HCT116 (cell line): ENCODE results near the gene COL9A3. TPM values are rescaled to one million over a fixed set of nuclear protein-coding genes. Genes with fewer than 3 reads are reported as not detected.

ENCODE experiments used
- ATAC-seq: fragments of 200-7000 bp; cut with Tn5 transposase; 2 replicates; pipeline ENCODE4 v1.9.1; 2020; ENCODE audit warnings: mild to moderate bottlenecking, moderate library complexity
- BruUV-seq: library from RNA; stranded (reverse); fragments of 400-500 nt; replicated peaks from 2 replicates; lab custom pipeline; 2021; lab: Mats Ljungman, UMichigan
- CTCF ChIA-PET: fragments of 300-600 bp; sonication (Branson Sonifier 250); formaldehyde crosslinking; loops from one replicate; lab custom pipeline; 2021; ENCODE audit warnings: antibody characterized with exemption; lab: Charles Lee
- POLR2A ChIA-PET: fragments of 300-600, 350-600 bp; sonication (Branson Sonifier 250); formaldehyde crosslinking; loops from one replicate; lab custom pipeline; 2021; ENCODE audit warnings: antibody characterized with exemption; lab: Charles Lee
- RAD21 ChIA-PET, 2 experiments: fragments of 300-600 bp; sonication (Branson Sonifier 250); formaldehyde crosslinking; loops; one replicate each; lab custom pipeline; 2023; ENCODE audit warnings: low total read pairs in 2 of 2; ENCODE audit not compliant: uncharacterized antibody in 2 of 2, unreplicated experiment in 2 of 2, low non-redundant PET in 1 of 2; lab: Charles Lee
- DNase-seq: peaks from one replicate; pipeline ENCODE4 v3.0.0-alpha.2; 2010; ENCODE audit warnings: low read depth, low spot score
- H2AFZ ChIP-seq: fragments of 200-600 bp; shearing (Covaris generic), sonication (generic); 2 replicates; pipeline ENCODE4 v1.6.1; 2017; ENCODE audit warnings: low read depth, mixed run types, mixed read lengths, antibody characterized with exemption, low read length; ENCODE audit not compliant: poor library complexity, severe bottlenecking
- H3K27ac ChIP-seq: 2 replicates; pipeline ENCODE4 v1.5.1; 2012; ENCODE audit warnings: low read depth, low read length
- H3K27me3 ChIP-seq: fragments of 200-600 bp; sonication (generic); 2 replicates; pipeline ENCODE4 v1.6.1; 2016; ENCODE audit warnings: mixed run types, low read length, mixed read lengths; ENCODE audit not compliant: insufficient read depth
- H3K36me3 ChIP-seq, 2 experiments: fragments of 200-500 bp in 1 of 2; fragments of 200-600 bp in 1 of 2; sonication (Bioruptor generic) in 1 of 2; sonication (generic) in 1 of 2; 2 replicates each; pipeline versions ENCODE4 v1.5.1 to v1.6.1; 2014 to 2016; ENCODE audit warnings: low read length in 2 of 2, inconsistent platforms in 1 of 2, mixed read lengths in 1 of 2, mixed run types in 1 of 2; ENCODE audit not compliant: insufficient read depth in 2 of 2, control insufficient read depth in 1 of 2
- H3K4me1 ChIP-seq, 2 experiments: fragments of 200-600 bp in 1 of 2; sonication (generic) in 1 of 2; 2 replicates each; pipeline versions ENCODE4 v1.5.1 to v1.6.1; 2012 to 2017; ENCODE audit warnings: low read length in 2 of 2, inconsistent platforms in 1 of 2, mild to moderate bottlenecking in 1 of 2, mixed read lengths in 1 of 2, mixed run types in 1 of 2, moderate library complexity in 1 of 2; ENCODE audit not compliant: insufficient read depth in 2 of 2, control insufficient read depth in 1 of 2
- H3K4me2 ChIP-seq: fragments of 200-600 bp; sonication (generic); 2 replicates; pipeline ENCODE4 v1.6.1; 2017; ENCODE audit warnings: mixed run types, low read length, mixed read lengths
- H3K4me3 ChIP-seq, 2 experiments: fragments of 200-600 bp in 1 of 2; sonication (generic) in 1 of 2; replicated peaks in 1 of 2; 2 replicates each; pipeline ENCODE4 v1.5.1; 2011 to 2016; ENCODE audit warnings: low read length in 2 of 2, control low read depth in 1 of 2, low read depth in 1 of 2, mild to moderate bottlenecking in 1 of 2, mixed read lengths in 1 of 2, mixed run types in 1 of 2
- H3K79me2 ChIP-seq: fragments of 200-600 bp; sonication (generic); 2 replicates; pipeline ENCODE4 v1.6.1; 2017; ENCODE audit warnings: mild to moderate bottlenecking, mixed run types, low read length, moderate library complexity, mixed read lengths; ENCODE audit not compliant: insufficient read depth
- H3K9ac ChIP-seq: fragments of 200-600 bp; sonication (generic); 2 replicates; pipeline ENCODE4 v1.6.1; 2016; ENCODE audit warnings: low read length, mixed read lengths
- H3K9me2 ChIP-seq: fragments of 200-600 bp; sonication (generic), shearing (Covaris generic); 2 replicates; pipeline ENCODE4 v1.6.1; 2017; ENCODE audit warnings: mixed run types, mild to moderate bottlenecking, moderate library complexity; ENCODE audit not compliant: insufficient read depth
- H3K9me3 ChIP-seq, 2 experiments: fragments of 200-500 bp in 1 of 2; fragments of 200-600 bp in 1 of 2; sonication (Bioruptor generic) in 1 of 2; sonication (generic) in 1 of 2; 2 replicates each; pipeline ENCODE4 v1.6.1; 2014 to 2017; ENCODE audit warnings: low read length in 2 of 2, mixed read lengths in 2 of 2, inconsistent platforms in 1 of 2, low read depth in 1 of 2, mild to moderate bottlenecking in 1 of 2, mixed run types in 1 of 2, moderate library complexity in 1 of 2; ENCODE audit not compliant: control insufficient read depth in 1 of 2, insufficient read depth in 1 of 2
- H4K20me1 ChIP-seq: fragments of 200-600 bp; sonication (generic), shearing (Covaris generic); 2 replicates; pipeline ENCODE4 v1.6.1; 2017; ENCODE audit warnings: mixed run types, mild to moderate bottlenecking, moderate library complexity; ENCODE audit not compliant: insufficient read depth
- CEBPB ChIP-seq: IDR thresholded peaks from 2 replicates; pipeline ENCODE4 v1.6.1; 2012; ENCODE audit warnings: low read depth
- EGR1 ChIP-seq: IDR thresholded peaks from 2 replicates; pipeline ENCODE4 v1.6.1; 2012; ENCODE audit warnings: low read depth
- ELF1 ChIP-seq: IDR thresholded peaks from 2 replicates; pipeline ENCODE4 v1.6.1; 2012; ENCODE audit warnings: low read depth, borderline replicate concordance
- EZH2 ChIP-seq: fragments of 200-600 bp; sonication (generic); IDR thresholded peaks from 2 replicates; pipeline ENCODE4 v1.6.1; 2017; ENCODE audit warnings: antibody characterized with exemption, mixed run types
- JUND ChIP-seq: IDR thresholded peaks from 2 replicates; pipeline ENCODE4 v1.6.1; 2012
- POLR2A ChIP-seq: IDR thresholded peaks from 2 replicates; pipeline ENCODE4 v1.7.0; 2011; ENCODE audit warnings: borderline replicate concordance; ENCODE audit not compliant: insufficient read depth, insufficient read length; ENCODE audit errors: extremely low read depth
- POLR2AphosphoS5 ChIP-seq: IDR thresholded peaks from 2 replicates; pipeline ENCODE4 v1.6.1; 2011; ENCODE audit warnings: mild to moderate bottlenecking, low read depth, low read length, moderate library complexity
- SIN3A ChIP-seq: IDR thresholded peaks from 2 replicates; pipeline ENCODE4 v1.6.1; 2012; ENCODE audit warnings: low read depth
- SP1 ChIP-seq: IDR thresholded peaks from 2 replicates; pipeline ENCODE4 v1.6.1; 2012; ENCODE audit warnings: low read depth
- TCF7L2 ChIP-seq: IDR thresholded peaks from 2 replicates; pipeline ENCODE4 v1.7.0; 2011; ENCODE audit warnings: borderline replicate concordance, inconsistent platforms; ENCODE audit not compliant: insufficient read depth, insufficient read length; ENCODE audit errors: extremely low read depth
- YY1 ChIP-seq: IDR thresholded peaks from 2 replicates; pipeline ENCODE4 v1.6.1; 2011; ENCODE audit warnings: low read length, low read depth, moderate library complexity, mild to moderate bottlenecking; ENCODE audit not compliant: insufficient replicate concordance; ENCODE audit errors: extremely low read depth
- ZNF274 ChIP-seq: fragments of 200-500 bp; sonication (Bioruptor generic); IDR thresholded peaks from 2 replicates; pipeline ENCODE4 v1.6.1; 2014; ENCODE audit warnings: mild to moderate bottlenecking, low read depth, low read length, inconsistent platforms
- intact Hi-C: fragments of 100-400 bp; cut with micrococcal nuclease; formaldehyde crosslinking; loops from 2 replicates; pipeline ENCODE4 v1.10.0; 2022
- total RNA-seq: library from RNA; stranded (reverse); gene quantifications from one replicate; pipeline ENCODE4 v1.2.1, GENCODE V29; 2021; ENCODE audit not compliant: unreplicated experiment
- TF ChIP-seq, protein P1 (sequence below): IDR thresholded peaks from 2 replicates; pipeline ENCODE4 v1.6.1; 2012
- TF ChIP-seq, protein P2 (sequence below), 3 experiments: fragments of 200-600 bp in 1 of 3; sonication (generic) in 1 of 3; IDR thresholded peaks in 2 of 3; conservative IDR thresholded peaks in 1 of 3; 2 replicates each; pipeline ENCODE4 v1.5.1; 2012 to 2017; ENCODE audit warnings: low read depth in 2 of 3, low read length in 2 of 3, antibody characterized with exemption in 1 of 3, borderline replicate concordance in 1 of 3, control low read depth in 1 of 3, mild to moderate bottlenecking in 1 of 3, mixed read lengths in 1 of 3, mixed run types in 1 of 3, moderate library complexity in 1 of 3; ENCODE audit not compliant: insufficient read depth in 1 of 3
- TF ChIP-seq, protein P3 (sequence below): IDR thresholded peaks from 2 replicates; pipeline ENCODE4 v1.6.1; 2011; ENCODE audit warnings: mild to moderate bottlenecking, low read length, moderate library complexity; ENCODE audit not compliant: insufficient replicate concordance; ENCODE audit errors: extremely low read depth

Gene COL9A3
- total RNA-seq, 1 experiment from 2014 or later = 29.7 TPM

DNA sequence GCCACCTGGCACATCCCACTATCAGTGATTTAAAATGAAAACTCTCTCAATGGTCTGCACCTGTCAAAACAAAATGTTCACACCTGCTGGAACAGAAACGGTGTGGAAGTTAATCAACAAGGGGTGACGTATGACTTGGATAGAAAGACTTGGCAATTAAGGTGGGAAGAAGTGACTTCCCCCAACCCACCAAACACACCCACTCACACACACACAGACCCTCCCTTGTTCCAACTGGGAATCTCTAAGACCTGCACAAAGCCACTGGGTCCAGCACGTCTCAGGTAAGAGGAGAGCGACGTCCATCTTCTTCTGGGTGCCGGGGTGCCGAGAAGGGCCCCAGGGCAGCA lies 69.8 kb downstream of the COL9A3 start:
- Histone ChIP-seq H3K9me2 (no peaks in the 10 kb centered on the region), H3K4me3 (no peak overlapping the region), H3K79me2 (no peaks in the 10 kb centered on the region), H3K27me3 (no peaks in the 10 kb centered on the region), H3K36me3 (peaks cover 18 to 27% of the 10 kb centered on the region in 2 experiments; a peak in 3 of 4 replicates), H3K27ac (no peak overlapping the region), H3K9me3 (no peaks in the 10 kb centered on the region), H3K4me1 (no peaks in the 10 kb centered on the region), H3K4me2 (no peak overlapping the region), H3K9ac (no peak overlapping the region), H4K20me1 (no peaks in the 10 kb centered on the region), H2AFZ (no peak overlapping the region)
- ChIA-PET CTCF (interaction anchor here (2.0 kb wide), 1 partner anchor 11 kb away, joined by 5 read pairs; no protein-coding TSS in a partner anchor), POLR2A (no interaction called here), RAD21 (no interaction called here)
- no TSS peak for BruUV-seq
- no peak for DNase-seq
- intact Hi-C loops = no loop called here
- ATAC-seq = no peak
- TF ChIP-seq POLR2A (no peak), SP1 (no peak), ZNF274 (no peak), EGR1 (no peak), TCF7L2 (no peak), ELF1 (no peak), SIN3A (no peak), POLR2AphosphoS5 (no peak), CEBPB (no peak), JUND (no peak), YY1 (no peak), EZH2 (no peak)
- TF ChIP-seq, protein P1, sequence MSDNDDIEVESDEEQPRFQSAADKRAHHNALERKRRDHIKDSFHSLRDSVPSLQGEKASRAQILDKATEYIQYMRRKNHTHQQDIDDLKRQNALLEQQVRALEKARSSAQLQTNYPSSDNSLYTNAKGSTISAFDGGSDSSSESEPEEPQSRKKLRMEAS = no peak
- TF ChIP-seq, protein P2, sequence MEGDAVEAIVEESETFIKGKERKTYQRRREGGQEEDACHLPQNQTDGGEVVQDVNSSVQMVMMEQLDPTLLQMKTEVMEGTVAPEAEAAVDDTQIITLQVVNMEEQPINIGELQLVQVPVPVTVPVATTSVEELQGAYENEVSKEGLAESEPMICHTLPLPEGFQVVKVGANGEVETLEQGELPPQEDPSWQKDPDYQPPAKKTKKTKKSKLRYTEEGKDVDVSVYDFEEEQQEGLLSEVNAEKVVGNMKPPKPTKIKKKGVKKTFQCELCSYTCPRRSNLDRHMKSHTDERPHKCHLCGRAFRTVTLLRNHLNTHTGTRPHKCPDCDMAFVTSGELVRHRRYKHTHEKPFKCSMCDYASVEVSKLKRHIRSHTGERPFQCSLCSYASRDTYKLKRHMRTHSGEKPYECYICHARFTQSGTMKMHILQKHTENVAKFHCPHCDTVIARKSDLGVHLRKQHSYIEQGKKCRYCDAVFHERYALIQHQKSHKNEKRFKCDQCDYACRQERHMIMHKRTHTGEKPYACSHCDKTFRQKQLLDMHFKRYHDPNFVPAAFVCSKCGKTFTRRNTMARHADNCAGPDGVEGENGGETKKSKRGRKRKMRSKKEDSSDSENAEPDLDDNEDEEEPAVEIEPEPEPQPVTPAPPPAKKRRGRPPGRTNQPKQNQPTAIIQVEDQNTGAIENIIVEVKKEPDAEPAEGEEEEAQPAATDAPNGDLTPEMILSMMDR (IDR thresholded peaks at IDR 0.05 in 2 of 3, conservative IDR thresholded peaks at IDR 0.05 in 1 of 3; ENCODE audit: borderline replicate concordance in 1 of 3, insufficient read depth in 1 of 3, low read depth in 2 of 3, low read length in 2 of 3) = no peak
- TF ChIP-seq, protein P3, sequence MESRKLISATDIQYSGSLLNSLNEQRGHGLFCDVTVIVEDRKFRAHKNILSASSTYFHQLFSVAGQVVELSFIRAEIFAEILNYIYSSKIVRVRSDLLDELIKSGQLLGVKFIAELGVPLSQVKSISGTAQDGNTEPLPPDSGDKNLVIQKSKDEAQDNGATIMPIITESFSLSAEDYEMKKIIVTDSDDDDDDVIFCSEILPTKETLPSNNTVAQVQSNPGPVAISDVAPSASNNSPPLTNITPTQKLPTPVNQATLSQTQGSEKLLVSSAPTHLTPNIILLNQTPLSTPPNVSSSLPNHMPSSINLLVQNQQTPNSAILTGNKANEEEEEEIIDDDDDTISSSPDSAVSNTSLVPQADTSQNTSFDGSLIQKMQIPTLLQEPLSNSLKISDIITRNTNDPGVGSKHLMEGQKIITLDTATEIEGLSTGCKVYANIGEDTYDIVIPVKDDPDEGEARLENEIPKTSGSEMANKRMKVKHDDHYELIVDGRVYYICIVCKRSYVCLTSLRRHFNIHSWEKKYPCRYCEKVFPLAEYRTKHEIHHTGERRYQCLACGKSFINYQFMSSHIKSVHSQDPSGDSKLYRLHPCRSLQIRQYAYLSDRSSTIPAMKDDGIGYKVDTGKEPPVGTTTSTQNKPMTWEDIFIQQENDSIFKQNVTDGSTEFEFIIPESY = no peak
